HepG2 (cell line): ENCODE results near the gene GNAI2. TPM values are rescaled to one million over a fixed set of nuclear protein-coding genes. Genes with fewer than 3 reads are reported as not detected.

ENCODE experiments used
- CSRNP2 ChIP-seq: sonication (generic); formaldehyde crosslinking; conservative IDR thresholded peaks from 2 replicates; pipeline ENCODE4 v1.8.0; 2022; ENCODE audit warnings: low read depth, missing genetic modification reagents
- GABPA ChIP-seq, 2 experiments: IDR thresholded peaks; 2 replicates each; pipeline ENCODE4 v1.6.1; 2011 to 2016; ENCODE audit warnings: low read depth in 2 of 2, low read length in 1 of 2, missing biosample characterization in 1 of 2, missing genetic modification characterization in 1 of 2
- GMEB1 ChIP-seq: sonication (generic); formaldehyde crosslinking; IDR thresholded peaks from 2 replicates; pipeline ENCODE4 v1.5.1; 2020; ENCODE audit warnings: missing genetic modification reagents, mild to moderate bottlenecking, borderline replicate concordance
- HINFP ChIP-seq: sonication (generic); formaldehyde crosslinking; IDR thresholded peaks from 2 replicates; pipeline ENCODE4 v1.4.0; 2020; ENCODE audit warnings: low read depth, mild to moderate bottlenecking, missing genetic modification reagents
- KDM5B ChIP-seq: sonication (generic); formaldehyde crosslinking; IDR thresholded peaks from 2 replicates; pipeline ENCODE4 v1.4.0; 2020; ENCODE audit warnings: missing genetic modification reagents, mild to moderate bottlenecking, borderline replicate concordance
- MTA1 ChIP-seq: sonication (generic); formaldehyde crosslinking; IDR thresholded peaks from 2 replicates; pipeline ENCODE4 v1.4.0; 2020; ENCODE audit warnings: missing genetic modification reagents, mild to moderate bottlenecking, borderline replicate concordance
- MXD3 ChIP-seq: IDR thresholded peaks from 2 replicates; pipeline ENCODE4 v1.6.1; 2016; ENCODE audit warnings: mild to moderate bottlenecking, missing biosample characterization, missing genetic modification reagents
- NONO ChIP-seq, 2 experiments: fragments of 450-650 bp in 1 of 2; sonication (generic) in 1 of 2; formaldehyde crosslinking in 1 of 2; IDR thresholded peaks in 1 of 2; conservative IDR thresholded peaks in 1 of 2; 2 replicates each; pipeline versions ENCODE4 v1.6.1 to v1.8.0; 2017 to 2022; ENCODE audit warnings: mild to moderate bottlenecking in 1 of 2, missing genetic modification reagents in 1 of 2, moderate library complexity in 1 of 2
- NR1H2 ChIP-seq: sonication (generic); formaldehyde crosslinking; IDR thresholded peaks from 2 replicates; pipeline ENCODE4 v1.8.1; 2022; ENCODE audit warnings: low read depth, missing genetic modification reagents, borderline replicate concordance
- THRA ChIP-seq: sonication (generic); formaldehyde crosslinking; IDR thresholded peaks from 2 replicates; pipeline ENCODE4 v1.4.0; 2020; ENCODE audit warnings: missing genetic modification reagents, borderline replicate concordance
- ZBTB39 ChIP-seq: sonication (generic); formaldehyde crosslinking; IDR thresholded peaks from 2 replicates; pipeline ENCODE4 v1.5.0; 2020; ENCODE audit warnings: missing genetic modification reagents
- ZNF296 ChIP-seq: sonication (generic); formaldehyde crosslinking; conservative IDR thresholded peaks from 2 replicates; pipeline ENCODE4 v1.5.0; 2020; ENCODE audit warnings: mild to moderate bottlenecking, missing genetic modification reagents
- ZNF30 ChIP-seq: sonication (generic); formaldehyde crosslinking; IDR thresholded peaks from 2 replicates; pipeline ENCODE4 v1.5.0; 2020; ENCODE audit warnings: mild to moderate bottlenecking, missing genetic modification reagents
- ZNF326 ChIP-seq: sonication (generic); formaldehyde crosslinking; IDR thresholded peaks from 2 replicates; pipeline ENCODE4 v1.4.0; 2020; ENCODE audit warnings: missing genetic modification reagents, borderline replicate concordance
- ZNF468 ChIP-seq: sonication (generic); formaldehyde crosslinking; IDR thresholded peaks from 2 replicates; pipeline ENCODE4 v1.8.0; 2022; ENCODE audit warnings: mild to moderate bottlenecking, moderate library complexity, missing genetic modification reagents
- ZNF597 ChIP-seq: sonication (generic); formaldehyde crosslinking; IDR thresholded peaks from 2 replicates; pipeline ENCODE4 v1.5.0; 2020; ENCODE audit warnings: missing genetic modification reagents
- ZSCAN12 ChIP-seq: sonication (generic); formaldehyde crosslinking; IDR thresholded peaks from 2 replicates; pipeline ENCODE4 v1.9.0; 2021; ENCODE audit warnings: mild to moderate bottlenecking, missing genetic modification reagents
- polyA plus RNA-seq, 8 experiments: library from polyadenylated mRNA; depleted of rRNA in 3 of 8; stranded (reverse) in 7 of 8; unstranded in 1 of 8; fragments of >200 nt; fragmentation: Illumina TruSeq in 4 of 8; extraction: Trizol in 4 of 8; gene quantifications; 2 replicates each; pipeline versions ENCODE4 v1.2.1 to v1.2.3, GENCODE V29; 2011 to 2016; ENCODE audit warnings: low read depth in 4 of 8, missing spikeins in 1 of 8, mixed read lengths in 1 of 8; ENCODE audit not compliant: insufficient read depth in 1 of 8
- total RNA-seq, 5 experiments: library from RNA; depleted of rRNA; stranded (reverse); fragments of >200 nt; fragmentation: Illumina TruSeq; extraction: Trizol; gene quantifications; 2 replicates each; pipeline ENCODE4 v1.2.3, GENCODE V29; 2016; ENCODE audit warnings: low read depth in 1 of 5

GNAI2 gene
- total and polyA plus RNA-seq, 2 of the 13 experiments (the other 11 are each of a cell fraction or from before 2014, with no cell fraction given): 51.1 to 66.2 TPM

- TF ChIP-seq ZBTB39 (CRISPR knock-in tag): no peak
- no peak for TF ChIP-seq KDM5B
- peak; percentile 86; the same call in 1 of the 2 replicates for TF ChIP-seq NR1H2
- TF ChIP-seq ZNF326 (CRISPR knock-in tag): no peak
- no peak for TF ChIP-seq MTA1 (CRISPR knock-in tag)
- no peak for TF ChIP-seq ZNF296 (CRISPR knock-in tag)
- no peak for TF ChIP-seq CSRNP2 (CRISPR knock-in tag)
- TF ChIP-seq HINFP (CRISPR knock-in tag): no peak
- no peak for TF ChIP-seq ZNF30
- no peak for TF ChIP-seq MXD3 (CRISPR knock-in tag)
- peak; percentile 45; the same call in 1 of the 2 replicates for TF ChIP-seq ZNF468 (CRISPR knock-in tag)
- no peak for TF ChIP-seq GABPA (IDR thresholded peaks at IDR 0.05; ENCODE audit: low read depth, low read length)
- 0 out of 2 replicates have a peak, but pooled peaks have one; percentile 4 for TF ChIP-seq GABPA (CRISPR knock-in tag; IDR thresholded peaks at IDR 0.05; ENCODE audit: low read depth)
- no peak for TF ChIP-seq ZNF597
- no peak for TF ChIP-seq ZSCAN12 (CRISPR knock-in tag)
- no peak for TF ChIP-seq NONO (IDR thresholded peaks at IDR 0.05)
- no peak for TF ChIP-seq NONO (CRISPR knock-in tag; conservative IDR thresholded peaks at IDR 0.05)
- peak; percentile 50; the same call in 1 of the 2 replicates for TF ChIP-seq GMEB1 (CRISPR knock-in tag)
- TF ChIP-seq THRA: peak; percentile 75; the same call in 1 of the 2 replicates
Observed at GRCh38 chr3:50221411-50222168, 14.4 kb upstream of the GNAI2 start (continued).
